H9 (cell line): ENCODE data around the gene STON2. TPM values are rescaled to one million over a fixed set of nuclear protein-coding genes. Genes with fewer than 3 reads are reported as not detected.

ENCODE experiments used
- DNase-seq: peaks from one replicate; pipeline ENCODE4 v3.0.0-alpha.2; 2017
- H2AFZ ChIP-seq: one replicate; pipeline ENCODE4 v1.6.1; 2013; ENCODE audit warnings: mild to moderate bottlenecking, low read length, control low read depth, moderate library complexity
- H2AK5ac ChIP-seq: 2 replicates; pipeline ENCODE4 v1.6.1; 2013; ENCODE audit warnings: low read length, control low read depth, mixed read lengths; ENCODE audit not compliant: insufficient read length
- H2BK120ac ChIP-seq: one replicate; pipeline ENCODE4 v1.6.1; 2013; ENCODE audit warnings: low read depth, mild to moderate bottlenecking, low read length, control low read depth, inconsistent platforms; ENCODE audit not compliant: poor library complexity, severe bottlenecking
- H2BK12ac ChIP-seq: 2 replicates; pipeline ENCODE4 v1.6.1; 2013; ENCODE audit warnings: low read length, control low read depth, mixed read lengths, low read depth; ENCODE audit not compliant: insufficient read length
- H2BK15ac ChIP-seq: 2 replicates; pipeline ENCODE4 v1.6.1; 2013; ENCODE audit warnings: low read depth, low read length, control low read depth
- H2BK20ac ChIP-seq: one replicate; pipeline ENCODE4 v1.6.1; 2013; ENCODE audit warnings: low read depth, mild to moderate bottlenecking, low read length, control low read depth, inconsistent platforms; ENCODE audit not compliant: poor library complexity, severe bottlenecking
- H2BK5ac ChIP-seq: 2 replicates; pipeline ENCODE4 v1.6.1; 2013; ENCODE audit warnings: low read length, control low read depth, mixed read lengths; ENCODE audit not compliant: insufficient read length
- H3K14ac ChIP-seq: 2 replicates; pipeline ENCODE4 v1.6.1; 2013; ENCODE audit warnings: low read length, control low read depth; ENCODE audit not compliant: insufficient read depth
- H3K18ac ChIP-seq: 2 replicates; pipeline ENCODE4 v1.6.1; 2013; ENCODE audit warnings: low read depth, mild to moderate bottlenecking, mixed read lengths, low read length, control low read depth; ENCODE audit not compliant: insufficient read length
- H3K23ac ChIP-seq: 2 replicates; pipeline ENCODE4 v1.6.1; 2013; ENCODE audit warnings: low read length, control low read depth, mixed read lengths, low read depth; ENCODE audit not compliant: insufficient read length
- H3K23me2 ChIP-seq: 2 replicates; pipeline ENCODE4 v1.6.1; 2013; ENCODE audit warnings: low read depth, mild to moderate bottlenecking, mixed read lengths, low read length, control low read depth; ENCODE audit not compliant: insufficient read length, poor library complexity, severe bottlenecking
- H3K27ac ChIP-seq: 2 replicates; pipeline ENCODE4 v1.5.1; 2013; ENCODE audit warnings: low read length, control low read depth, mixed read lengths, low read depth; ENCODE audit not compliant: insufficient read length
- H3K27me3 ChIP-seq: 2 replicates; pipeline ENCODE4 v1.6.1; 2013; ENCODE audit warnings: low read length, control low read depth, inconsistent platforms; ENCODE audit not compliant: insufficient read depth
- H3K4ac ChIP-seq: 2 replicates; pipeline ENCODE4 v1.6.1; 2013; ENCODE audit warnings: low read depth, mild to moderate bottlenecking, control low read depth, inconsistent platforms, low read length, moderate library complexity
- H3K4me1 ChIP-seq: 2 replicates; pipeline ENCODE4 v1.6.1; 2013; ENCODE audit warnings: low read length, control low read depth, inconsistent platforms; ENCODE audit not compliant: insufficient read depth
- H3K4me2 ChIP-seq: 2 replicates; pipeline ENCODE4 v1.6.1; 2013; ENCODE audit warnings: low read length, control low read depth, mixed read lengths; ENCODE audit not compliant: insufficient read length, insufficient read depth
- H3K56ac ChIP-seq: 2 replicates; pipeline ENCODE4 v1.6.1; 2013; ENCODE audit warnings: low read depth, mild to moderate bottlenecking, mixed read lengths, low read length, control low read depth; ENCODE audit not compliant: insufficient read length
- H3K79me1 ChIP-seq: 2 replicates; pipeline ENCODE4 v1.6.1; 2013; ENCODE audit warnings: low read depth, mild to moderate bottlenecking, moderate library complexity, low read length, control low read depth, inconsistent platforms; ENCODE audit not compliant: insufficient read depth, poor library complexity, severe bottlenecking
- H3K79me2 ChIP-seq: 2 replicates; pipeline ENCODE4 v1.6.1; 2013; ENCODE audit warnings: low read length, control low read depth, inconsistent platforms; ENCODE audit not compliant: insufficient read depth
- H3K9ac ChIP-seq: 2 replicates; pipeline ENCODE4 v1.6.1; 2013; ENCODE audit warnings: low read length, control low read depth, mixed read lengths; ENCODE audit not compliant: insufficient read length; ENCODE audit errors: extremely low read depth
- H3K9me3 ChIP-seq: one replicate; pipeline ENCODE4 v1.6.1; 2013; ENCODE audit warnings: low read depth, low read length, inconsistent platforms; ENCODE audit not compliant: control insufficient read depth
- H3T11ph ChIP-seq: one replicate; pipeline ENCODE4 v1.6.1; 2013; ENCODE audit warnings: mild to moderate bottlenecking, low read length, control low read depth, inconsistent platforms
- H4K20me1 ChIP-seq: one replicate; pipeline ENCODE4 v1.6.1; 2013; ENCODE audit not compliant: control insufficient read depth, insufficient read length, insufficient read depth
- H4K5ac ChIP-seq: 2 replicates; pipeline ENCODE4 v1.6.1; 2013; ENCODE audit warnings: low read depth, mild to moderate bottlenecking, mixed read lengths, low read length, control low read depth; ENCODE audit not compliant: insufficient read length
- H4K8ac ChIP-seq: replicated peaks from 2 replicates; pipeline ENCODE4 v1.6.1; 2013; ENCODE audit warnings: low read length, control low read depth, mixed read lengths, low read depth; ENCODE audit not compliant: insufficient read length
- H4K91ac ChIP-seq: 2 replicates; pipeline ENCODE4 v1.6.1; 2013; ENCODE audit warnings: low read depth, mild to moderate bottlenecking, moderate library complexity, mixed read lengths, low read length, control low read depth; ENCODE audit not compliant: insufficient read length
- H3K27ac Mint-ChIP-seq, 3 experiments: 2 replicates in 2 of 3; 3 replicates in 1 of 3; pipeline ENCODE4 v1.8.0; 2020 to 2021; ENCODE audit warnings: mixed read lengths in 3 of 3, mild to moderate bottlenecking in 1 of 3, moderate library complexity in 1 of 3
- H3K27me3 Mint-ChIP-seq: 2 replicates; pipeline ENCODE4 v1.8.0; 2021; ENCODE audit warnings: low read depth, mild to moderate bottlenecking, moderate library complexity, mixed read lengths
- H3K36me3 Mint-ChIP-seq, 3 experiments: 2 replicates in 2 of 3; 3 replicates in 1 of 3; pipeline ENCODE4 v1.8.0; 2020 to 2021; ENCODE audit warnings: low read depth in 3 of 3, mixed read lengths in 3 of 3; ENCODE audit not compliant: insufficient read depth in 1 of 3
- H3K4me1 Mint-ChIP-seq, 2 experiments: 2 replicates each; pipeline ENCODE4 v1.8.0; 2020; ENCODE audit warnings: mixed read lengths in 2 of 2
- H3K4me3 Mint-ChIP-seq, 2 experiments: 2 replicates in 1 of 2; 3 replicates in 1 of 2; pipeline ENCODE4 v1.8.0; 2020 to 2021; ENCODE audit warnings: mild to moderate bottlenecking in 2 of 2, mixed read lengths in 2 of 2, moderate library complexity in 1 of 2
- H3K9me3 Mint-ChIP-seq, 2 experiments: 2 replicates in 1 of 2; 3 replicates in 1 of 2; pipeline ENCODE4 v1.8.0; 2020; ENCODE audit warnings: mild to moderate bottlenecking in 2 of 2, mixed read lengths in 2 of 2, moderate library complexity in 1 of 2
- CTCF ChIP-seq: fragments of 200-600 bp; sonication (generic); conservative IDR thresholded peaks from 3 replicates; pipeline ENCODE4 v1.8.0; 2021; ENCODE audit warnings: antibody characterized with exemption, mild to moderate bottlenecking
- WGBS: extraction: QIAGEN DNeasy Blood & Tissue Kit; methylation state at CpG from one replicate; pipeline ENCODE4 v1.1.7; 2013; ENCODE audit warnings: missing lambda C conversion rate, low lambda C conversion rate, mixed read lengths; ENCODE audit not compliant: insufficient read length; ENCODE audit errors: extremely low coverage; 5-methylcytosine and 5-hydroxymethylcytosine counted together
- total RNA-seq: library from RNA; stranded (reverse); gene quantifications from 2 replicates; pipeline ENCODE4 v1.2.1, GENCODE V29; 2021

Gene STON2
- total RNA-seq, 1 experiment from 2014 or later: 62.9 TPM

DNA sequence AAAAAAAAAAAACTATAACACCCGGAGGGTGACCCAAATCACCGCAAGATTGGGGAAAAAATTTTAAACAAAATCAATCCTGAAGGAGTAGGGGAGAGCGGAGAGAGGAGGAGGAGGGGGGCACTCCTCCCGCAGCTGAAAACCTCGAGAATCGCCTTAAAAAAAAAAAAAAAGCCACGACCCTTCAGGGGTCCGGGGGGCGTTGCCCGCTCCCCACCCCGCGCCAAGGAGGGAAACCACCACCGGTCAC is 179.6 kb downstream of the STON2 start:
- H4K5ac ChIP-seq: no peak overlapping the region
- peaks cover 11% of the 10 kb centered on the region; the same call in 1 of the 2 replicates for H3K79me2 ChIP-seq
- H2AK5ac ChIP-seq: no peak overlapping the region
- no peak overlapping the region for H2BK5ac ChIP-seq
- no peaks in the 10 kb centered on the region for H3K9me3 ChIP-seq
- no peaks in the 10 kb centered on the region; the same call in none of the 2 replicates for H3K4me1 ChIP-seq
- H3T11ph ChIP-seq: no peak overlapping the region
- H3K14ac ChIP-seq: no peak overlapping the region; the same call in 1 of the 2 replicates
- no peak for DNase-seq
- Mint-ChIP-seq H3K36me3 (peaks cover 13 to 19% (median 17%) of the 10 kb centered on the region in 3 experiments; a peak in 6 of 7 replicates), H3K27ac (peak overlapping the region; percentile 96 to 99 (median 98)), H3K27me3 (peaks cover 3% of the 10 kb centered on the region; the same call in 1 of the 2 replicates), H3K4me3 (peak overlapping the region; percentile 91 to 94), H3K9me3 (peaks cover 0 to 5% of the 10 kb centered on the region in 2 experiments; a peak in 3 of 5 replicates), H3K4me1 (peaks cover 30 to 31% of the 10 kb centered on the region in 2 experiments)
- no CpG with 5 or more reads among the region's 13 CpGs for WGBS
- H2BK120ac ChIP-seq: no peak overlapping the region
- no peak overlapping the region for H2BK20ac ChIP-seq
- H3K23ac ChIP-seq: no peak overlapping the region
- H2AFZ ChIP-seq: no peak overlapping the region
- no peaks in the 10 kb centered on the region for H3K79me1 ChIP-seq
- no peaks in the 10 kb centered on the region; the same call in 1 of the 2 replicates for H3K27me3 ChIP-seq
- H4K8ac ChIP-seq: no peak overlapping the region
- H3K4ac ChIP-seq: no peak overlapping the region; the same call in 1 of the 2 replicates
- H3K4me2 ChIP-seq: peak overlapping the region; percentile 33
- no peak overlapping the region for H4K91ac ChIP-seq
- peak overlapping the region; percentile 62 for H3K18ac ChIP-seq
- no peak overlapping the region for H3K56ac ChIP-seq
- no peak for TF ChIP-seq CTCF
- H2BK15ac ChIP-seq: no peak overlapping the region
- no peaks in the 10 kb centered on the region for H4K20me1 ChIP-seq
- no peak overlapping the region for H2BK12ac ChIP-seq
- peak overlapping the region; percentile 98 for H3K9ac ChIP-seq
- H3K27ac ChIP-seq: peak overlapping the region; percentile 55
- peaks cover 7% of the 10 kb centered on the region for H3K23me2 ChIP-seq
